WI38 (cell line): ENCODE data around the gene ARHGAP35.
"Not testable (repeated sequence)": the region's sequence is repeated elsewhere in the genome, so short reads cannot be mapped to it uniquely, and the experiment has no call there.

Experiments used
- H3K4me3 ChIP-seq: 2 replicates; pipeline ENCODE4 v1.5.1; 2011; ENCODE audit warnings: low read depth, mild to moderate bottlenecking, control low read depth, low read length
- TF ChIP-seq, protein P1 (sequence below): IDR thresholded peaks from 2 replicates; pipeline ENCODE4 v1.5.1; 2012; ENCODE audit warnings: low read depth, mild to moderate bottlenecking, control low read depth, low read length

Gene ARHGAP35

DNA sequence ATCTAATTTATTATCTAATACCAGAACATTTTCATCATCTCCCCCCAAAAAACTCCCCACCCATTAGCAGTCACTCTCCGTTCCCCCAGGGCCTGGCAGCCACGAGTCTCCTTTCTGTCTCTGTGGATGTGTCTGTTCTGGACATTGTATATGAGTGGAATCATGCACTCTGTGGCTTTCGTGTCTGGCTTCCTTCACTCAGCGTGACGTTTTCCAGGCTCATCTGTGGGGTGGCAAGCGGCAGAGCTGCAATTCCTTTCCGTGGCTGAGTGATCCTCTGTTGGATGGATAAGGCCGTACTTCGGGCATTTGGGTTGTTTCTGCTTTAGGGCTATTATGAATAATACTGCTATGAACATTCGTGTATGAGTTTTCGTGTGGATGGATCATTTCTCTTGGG, 13.3 kb upstream of the ARHGAP35 start:
- TF ChIP-seq, protein P1, sequence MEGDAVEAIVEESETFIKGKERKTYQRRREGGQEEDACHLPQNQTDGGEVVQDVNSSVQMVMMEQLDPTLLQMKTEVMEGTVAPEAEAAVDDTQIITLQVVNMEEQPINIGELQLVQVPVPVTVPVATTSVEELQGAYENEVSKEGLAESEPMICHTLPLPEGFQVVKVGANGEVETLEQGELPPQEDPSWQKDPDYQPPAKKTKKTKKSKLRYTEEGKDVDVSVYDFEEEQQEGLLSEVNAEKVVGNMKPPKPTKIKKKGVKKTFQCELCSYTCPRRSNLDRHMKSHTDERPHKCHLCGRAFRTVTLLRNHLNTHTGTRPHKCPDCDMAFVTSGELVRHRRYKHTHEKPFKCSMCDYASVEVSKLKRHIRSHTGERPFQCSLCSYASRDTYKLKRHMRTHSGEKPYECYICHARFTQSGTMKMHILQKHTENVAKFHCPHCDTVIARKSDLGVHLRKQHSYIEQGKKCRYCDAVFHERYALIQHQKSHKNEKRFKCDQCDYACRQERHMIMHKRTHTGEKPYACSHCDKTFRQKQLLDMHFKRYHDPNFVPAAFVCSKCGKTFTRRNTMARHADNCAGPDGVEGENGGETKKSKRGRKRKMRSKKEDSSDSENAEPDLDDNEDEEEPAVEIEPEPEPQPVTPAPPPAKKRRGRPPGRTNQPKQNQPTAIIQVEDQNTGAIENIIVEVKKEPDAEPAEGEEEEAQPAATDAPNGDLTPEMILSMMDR = no peak
- H3K4me3 ChIP-seq = no peak overlapping the region

DNA sequence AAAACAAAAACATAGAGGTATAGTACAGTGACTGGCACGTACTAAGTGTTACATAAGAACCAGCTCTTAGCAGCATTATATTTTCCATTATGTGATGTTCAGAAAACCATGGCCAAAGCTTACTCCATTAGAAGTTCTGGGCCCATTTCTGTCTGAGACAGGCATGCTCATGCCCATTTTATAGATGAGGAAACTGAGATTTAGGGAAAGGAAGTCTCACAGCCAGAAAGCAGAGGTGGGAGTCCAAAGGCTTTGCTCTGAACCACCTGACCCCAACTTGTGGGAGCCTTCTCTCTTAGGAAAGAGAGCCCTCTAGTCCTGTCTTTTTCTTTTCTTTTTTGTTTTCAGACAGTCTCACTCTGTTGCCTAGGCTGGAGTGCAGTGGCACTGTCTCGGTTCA, 12.4 kb upstream of the ARHGAP35 start:
- TF ChIP-seq, protein P1 = no peak
- H3K4me3 ChIP-seq = no peak overlapping the region

DNA sequence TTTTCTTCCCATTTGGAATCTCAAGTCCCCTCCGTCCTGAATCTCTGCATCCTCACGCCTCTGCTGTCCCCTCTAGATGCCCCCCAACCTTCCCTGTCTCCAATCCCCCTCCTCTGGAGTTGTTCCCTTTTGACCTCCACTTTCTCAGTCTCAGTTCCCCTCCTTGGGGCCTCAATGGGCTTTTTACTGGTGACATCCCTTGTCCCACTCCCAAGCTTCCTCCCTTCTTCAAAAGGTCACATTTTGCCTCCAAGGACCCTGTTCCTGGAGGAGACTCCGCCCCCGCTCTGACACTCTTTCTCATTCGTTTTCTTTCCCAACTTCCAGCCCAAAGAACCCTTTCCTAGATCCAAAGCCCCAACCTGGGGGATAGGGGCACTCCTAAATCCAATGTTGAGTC, 11.2 kb upstream of the ARHGAP35 start:
- H3K4me3 ChIP-seq = peak overlapping the region; percentile 90
- TF ChIP-seq, protein P1 = no peak

DNA sequence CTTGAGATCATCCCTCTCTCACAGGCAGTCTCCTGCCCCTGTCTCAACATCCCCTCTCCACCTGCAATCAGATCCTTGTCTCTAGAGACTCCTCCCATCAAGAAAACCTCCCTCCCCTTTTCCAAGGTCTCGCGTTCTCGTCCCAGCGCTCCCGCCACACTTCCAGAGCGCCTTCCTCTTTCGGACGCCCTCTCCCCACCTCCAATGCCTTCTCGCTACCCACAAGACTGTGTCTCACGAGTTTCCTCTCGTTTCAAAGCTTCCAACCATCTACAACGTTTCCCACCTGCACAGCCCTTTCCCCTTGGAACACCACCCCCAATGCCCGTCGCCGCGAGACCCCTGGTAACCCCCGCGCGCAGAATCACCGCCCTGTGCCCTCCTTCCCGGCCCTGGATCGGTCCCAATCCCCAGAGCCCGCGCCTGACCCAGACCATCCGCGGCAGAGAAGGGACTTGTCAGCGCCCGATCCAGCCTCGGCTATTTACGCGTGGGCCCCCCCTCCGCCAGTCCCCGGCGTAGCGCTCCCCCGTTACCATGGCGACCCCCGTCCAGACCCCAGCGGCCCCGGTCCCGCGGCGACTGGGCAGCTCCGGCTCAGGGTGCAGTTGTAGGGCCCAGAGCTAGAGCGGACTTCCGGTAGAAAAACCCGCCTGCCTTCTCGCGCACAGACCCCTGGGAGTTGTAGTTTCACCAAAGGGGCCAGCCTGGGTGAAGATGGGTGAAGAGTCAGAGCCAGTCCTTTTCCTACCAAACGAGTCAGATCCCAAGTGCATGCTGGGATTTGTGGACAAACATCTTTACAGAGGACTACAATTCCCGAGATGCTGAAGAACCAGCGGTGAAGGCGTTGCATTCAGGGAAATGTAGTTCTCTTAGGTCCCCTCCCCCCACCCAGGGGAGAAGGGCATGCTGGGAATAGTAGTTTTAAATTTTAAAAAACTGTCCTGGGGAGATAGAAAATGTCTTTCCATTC, 10.3 kb upstream of the ARHGAP35 start, which contains the start of gene AP2S1:
Gene AP2S1, minus strand, starts transcription at position 619 of the 976 bp plus-strand sequence. Its CDS starts 80 bp downstream, at position 539.
- TF ChIP-seq, protein P1 = no peak
- peak within 1 kb of the TSS; percentile 90 for H3K4me3 ChIP-seq

DNA sequence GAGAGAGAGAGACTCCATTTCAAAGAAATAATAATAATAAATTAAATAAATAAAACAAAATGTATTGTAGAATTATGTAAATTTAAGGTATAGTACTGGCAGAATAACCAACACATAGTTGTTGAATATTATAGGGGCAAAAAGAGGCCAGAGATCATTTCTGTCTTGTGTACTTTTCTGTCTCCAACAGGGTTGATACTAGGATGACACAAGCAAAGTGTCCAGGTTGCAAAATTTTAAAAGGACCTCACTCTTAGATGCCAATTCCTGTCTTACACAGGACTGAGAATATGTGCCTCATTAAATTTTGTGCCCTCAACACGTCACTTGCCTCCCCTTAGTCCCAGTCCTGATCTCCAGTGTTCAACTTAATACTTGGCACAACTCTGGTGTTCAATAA, 8.0 kb upstream of the ARHGAP35 start:
- TF ChIP-seq, protein P1 = no peak
- no peak overlapping the region for H3K4me3 ChIP-seq

DNA sequence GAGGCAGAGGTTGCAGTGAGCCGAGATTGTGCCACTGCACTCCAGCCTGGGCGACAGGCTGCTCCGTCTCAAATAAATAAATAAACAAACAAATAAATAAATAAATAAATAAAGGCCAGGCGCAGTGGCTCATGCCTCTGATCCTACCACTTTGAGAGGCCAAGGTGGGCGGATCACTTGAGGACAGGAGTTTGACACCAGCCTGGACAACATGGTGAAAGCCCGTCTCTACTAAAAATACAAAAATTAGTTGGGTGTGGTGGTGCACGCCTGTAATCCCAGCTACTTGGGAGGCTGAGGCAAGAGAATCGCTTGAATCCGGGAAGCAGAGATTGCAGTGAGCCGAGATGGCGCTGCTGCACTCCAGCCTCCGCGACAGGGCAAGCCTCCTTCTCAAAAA, 6.1 kb upstream of the ARHGAP35 start:
- H3K4me3 ChIP-seq = not testable (repeated sequence)

DNA sequence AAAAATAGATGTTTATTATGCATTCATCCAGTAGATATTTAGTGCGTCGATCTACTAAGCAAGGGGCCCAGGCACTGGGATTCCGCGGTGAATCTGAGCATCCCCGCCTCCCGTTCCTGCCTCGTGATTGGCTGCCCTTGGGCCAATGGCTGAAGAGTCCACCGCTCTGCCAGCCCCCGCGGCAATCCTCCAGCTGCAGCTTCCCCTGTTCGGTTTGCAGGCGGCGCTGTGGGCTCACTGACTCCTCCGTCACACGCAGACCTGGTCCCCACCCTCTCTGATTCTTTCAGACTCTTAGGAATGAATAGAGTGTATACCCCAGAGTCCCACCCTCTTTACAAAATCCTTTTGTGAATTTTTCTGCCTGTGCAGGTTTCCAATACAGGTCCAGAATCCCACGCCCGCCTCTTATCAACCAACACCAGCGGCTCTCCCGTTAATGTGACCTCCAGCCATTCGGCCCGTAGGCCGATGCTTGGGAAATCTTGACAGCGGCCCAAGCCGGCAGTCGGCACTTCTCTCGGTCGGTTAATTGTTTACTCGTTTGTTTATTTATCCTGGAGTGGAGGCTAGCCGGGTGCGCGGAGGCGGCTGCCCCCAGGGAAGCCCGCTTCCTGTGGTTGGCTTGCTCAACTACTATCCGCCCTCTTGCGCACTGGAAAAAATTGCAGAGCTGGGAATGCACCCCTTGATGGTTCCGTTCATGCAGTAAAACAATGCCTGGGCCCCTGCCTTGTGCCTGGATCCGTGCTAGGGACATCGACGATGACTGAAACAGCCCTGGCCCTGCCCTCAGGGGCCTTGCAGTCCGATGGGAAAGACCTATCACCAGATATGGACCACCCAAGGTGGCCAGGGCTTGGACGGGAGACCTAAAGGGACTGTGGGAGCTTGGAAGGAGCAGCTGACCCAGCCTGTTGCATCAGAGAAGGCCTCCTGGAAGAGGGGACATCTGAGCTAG, 4.5 kb upstream of the ARHGAP35 start:
- peak overlapping the region; percentile 36 for H3K4me3 ChIP-seq
- TF ChIP-seq, protein P1 = peak; percentile 85
